NCI-H524 (cell line): Measurements from ENCODE around the gene NUP88.

Experiments
- DNase-seq, 2 experiments: peaks; one replicate each; lab custom pipeline; 2025; lab: John Stamatoyannopoulos, UW

Gene NUP88

GRCh38 chr17:5355421-5356129, 63.9 kb downstream of the NUP88 start:
- peak in 1 of 2 experiments; percentile 4 for DNase-seq

- no peak for DNase-seq
Measured at GRCh38 chr17:5354886-5355415, 64.5 kb downstream of the NUP88 start.

DNA sequence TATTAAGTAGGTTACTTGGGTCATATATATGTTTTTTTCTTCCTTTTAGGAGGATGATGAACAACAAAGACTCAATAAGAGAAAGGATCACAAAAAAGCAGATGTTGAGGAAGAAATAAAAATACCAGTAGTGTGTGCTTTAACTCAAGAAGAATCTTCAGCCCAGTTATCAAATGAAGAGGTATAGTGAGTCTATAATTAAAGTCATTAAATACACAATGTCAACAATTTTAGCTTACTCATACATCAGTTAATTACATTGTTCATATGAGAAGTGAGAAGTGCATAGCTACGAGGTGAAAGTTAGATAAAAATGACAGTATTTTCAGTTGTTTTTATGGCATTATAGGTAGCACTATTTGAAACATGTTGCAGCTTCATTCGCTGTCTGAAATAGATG, 65.2 kb downstream of the NUP88 start:
- no peak for DNase-seq

DNA sequence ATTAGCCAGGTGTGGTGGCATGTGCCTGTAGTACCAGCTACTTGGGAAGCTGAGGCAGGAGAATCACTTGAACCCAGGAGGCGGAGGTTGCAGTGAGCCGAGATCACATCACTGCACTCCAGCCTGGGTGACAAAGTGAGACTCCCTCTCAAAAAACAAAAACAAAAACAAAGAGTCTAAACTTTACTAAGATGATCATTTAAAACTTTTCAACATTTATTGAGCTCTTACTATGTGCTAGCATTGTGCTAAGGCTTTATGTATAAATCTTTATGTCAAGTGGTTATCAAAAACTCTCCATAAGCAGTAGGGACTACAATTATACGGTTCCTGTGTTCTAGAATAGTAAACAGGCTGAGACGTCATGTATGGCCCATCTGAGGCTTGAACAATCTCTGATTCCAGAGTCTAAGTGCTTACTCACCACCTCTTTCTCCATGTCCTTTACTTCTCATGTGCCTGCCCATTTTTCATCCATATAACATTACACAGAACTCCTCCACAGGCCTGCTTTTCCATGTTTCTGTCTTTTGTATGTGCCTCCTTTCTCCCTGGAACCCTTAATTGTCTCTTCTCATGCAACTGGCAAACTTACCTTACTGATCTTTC, 66.7 kb downstream of the NUP88 start:
- DNase-seq = no peak

- no peak for DNase-seq
Measured at GRCh38 chr17:5344914-5345313, 74.5 kb downstream of the NUP88 start.
